ENCODE data around the gene WNT10A. TPM values are rescaled to one million over a fixed set of nuclear protein-coding genes. Genes with fewer than 3 reads are reported as not detected.

WNT10A gene
- total RNA-seq, 3 donors from 2014 or later (not counting 1 experiment from before 2014, with no cell fraction given): 0.92 to 2.9 (median 2.9) TPM

GRCh38 chr2:218832520-218832919, 48.1 kb upstream of the WNT10A start:
- no peak overlapping the region for H3K27ac ChIP-seq (ENCODE audit: low read length)
- DNase-seq: no peak
- WGBS (ENCODE audit: insufficient coverage): 80% methylated on average over 3 of the region's 3 CpGs
- no peak overlapping the region for H3K4me3 ChIP-seq (ENCODE audit: low read length)
- H3K4me1 Mint-ChIP-seq: no peaks in the 10 kb centered on the region
- ATAC-seq: no peak
- no peaks in the 10 kb centered on the region for H3K27me3 ChIP-seq (ENCODE audit: control insufficient read depth, insufficient read depth, low read length)
- TF ChIP-seq, protein P1, sequence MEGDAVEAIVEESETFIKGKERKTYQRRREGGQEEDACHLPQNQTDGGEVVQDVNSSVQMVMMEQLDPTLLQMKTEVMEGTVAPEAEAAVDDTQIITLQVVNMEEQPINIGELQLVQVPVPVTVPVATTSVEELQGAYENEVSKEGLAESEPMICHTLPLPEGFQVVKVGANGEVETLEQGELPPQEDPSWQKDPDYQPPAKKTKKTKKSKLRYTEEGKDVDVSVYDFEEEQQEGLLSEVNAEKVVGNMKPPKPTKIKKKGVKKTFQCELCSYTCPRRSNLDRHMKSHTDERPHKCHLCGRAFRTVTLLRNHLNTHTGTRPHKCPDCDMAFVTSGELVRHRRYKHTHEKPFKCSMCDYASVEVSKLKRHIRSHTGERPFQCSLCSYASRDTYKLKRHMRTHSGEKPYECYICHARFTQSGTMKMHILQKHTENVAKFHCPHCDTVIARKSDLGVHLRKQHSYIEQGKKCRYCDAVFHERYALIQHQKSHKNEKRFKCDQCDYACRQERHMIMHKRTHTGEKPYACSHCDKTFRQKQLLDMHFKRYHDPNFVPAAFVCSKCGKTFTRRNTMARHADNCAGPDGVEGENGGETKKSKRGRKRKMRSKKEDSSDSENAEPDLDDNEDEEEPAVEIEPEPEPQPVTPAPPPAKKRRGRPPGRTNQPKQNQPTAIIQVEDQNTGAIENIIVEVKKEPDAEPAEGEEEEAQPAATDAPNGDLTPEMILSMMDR (IDR thresholded peaks at IDR 0.05): no peak
- intact Hi-C loops (cut with micrococcal nuclease): no loop called here
- H3K27me3 Mint-ChIP-seq (ENCODE audit: low read depth in 2 of 2): peaks cover 30 to 43% of the 10 kb centered on the region in 2 donors
- no peaks in the 10 kb centered on the region for H3K4me1 ChIP-seq (ENCODE audit: control insufficient read depth, insufficient read depth, low read length)
- H3K27ac Mint-ChIP-seq: no peak overlapping the region
- H3K36me3 ChIP-seq (ENCODE audit: control insufficient read depth, insufficient read depth, low read length): no peaks in the 10 kb centered on the region
- H3K4me3 Mint-ChIP-seq: no peak overlapping the region
- no peaks in the 10 kb centered on the region for H3K9me3 Mint-ChIP-seq
- H3K36me3 Mint-ChIP-seq: peaks cover 1% of the 10 kb centered on the region
- no peaks in the 10 kb centered on the region for H3K9me3 ChIP-seq (ENCODE audit: control insufficient read depth, insufficient read depth, low read length)

- H3K4me1 ChIP-seq (ENCODE audit: control insufficient read depth, insufficient read depth, low read length): no peaks in the 10 kb centered on the region
- H3K27ac Mint-ChIP-seq: no peak overlapping the region
- H3K36me3 Mint-ChIP-seq: peaks cover 7% of the 10 kb centered on the region
- 95% methylated on average over 4 of the region's 4 CpGs for WGBS (ENCODE audit: insufficient coverage)
- no peaks in the 10 kb centered on the region for H3K27me3 ChIP-seq (ENCODE audit: control insufficient read depth, insufficient read depth, low read length)
- DNase-seq (no peak), ATAC-seq (no peak)
- peaks cover 35 to 49% of the 10 kb centered on the region in 2 donors for H3K27me3 Mint-ChIP-seq (ENCODE audit: low read depth in 2 of 2)
- no peak overlapping the region for H3K4me3 Mint-ChIP-seq
- intact Hi-C loops (cut with micrococcal nuclease): no loop called here
- H3K4me1 Mint-ChIP-seq: no peaks in the 10 kb centered on the region
- H3K27ac ChIP-seq (ENCODE audit: low read length): no peak overlapping the region
- H3K4me3 ChIP-seq (ENCODE audit: low read length): no peak overlapping the region
- H3K36me3 ChIP-seq (ENCODE audit: control insufficient read depth, insufficient read depth, low read length): no peaks in the 10 kb centered on the region
- H3K9me3 Mint-ChIP-seq: no peaks in the 10 kb centered on the region
- TF ChIP-seq, protein P1 (IDR thresholded peaks at IDR 0.05): no peak
- no peaks in the 10 kb centered on the region for H3K9me3 ChIP-seq (ENCODE audit: control insufficient read depth, insufficient read depth, low read length)
These were observed 47.5 kb upstream of the WNT10A start for GRCh38 chr2:218833023-218833609.

DNA sequence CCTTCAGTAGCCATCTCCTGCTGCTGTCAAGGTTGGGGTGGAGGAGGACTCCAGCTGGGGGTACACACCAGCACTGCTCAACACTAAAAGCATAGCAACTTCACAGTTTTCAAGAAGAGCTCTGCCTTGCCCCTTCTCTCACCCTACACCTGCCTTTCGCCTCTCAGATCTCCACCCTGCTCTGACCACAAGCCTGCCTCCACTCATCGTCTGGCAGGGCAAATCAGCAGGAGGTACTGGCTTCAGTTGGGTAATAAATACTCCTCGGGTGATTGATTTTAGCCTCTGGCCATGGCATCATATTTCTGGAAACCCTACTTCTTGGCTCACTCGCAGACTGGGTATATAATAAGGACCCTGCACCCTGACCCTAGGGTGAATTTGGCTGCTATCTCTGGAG, 46.0 kb upstream of the WNT10A start:
- no peak overlapping the region for H3K27ac Mint-ChIP-seq
- no peaks in the 10 kb centered on the region for H3K9me3 Mint-ChIP-seq
- no peaks in the 10 kb centered on the region for H3K9me3 ChIP-seq (ENCODE audit: control insufficient read depth, insufficient read depth, low read length)
- intact Hi-C loops (cut with micrococcal nuclease): no loop called here
- TF ChIP-seq, protein P1 (IDR thresholded peaks at IDR 0.05): no peak
- no peaks in the 10 kb centered on the region for H3K27me3 ChIP-seq (ENCODE audit: control insufficient read depth, insufficient read depth, low read length)
- whole genome bisulfite sequencing (ENCODE audit: insufficient coverage): 67% methylated on average over 4 of the region's 4 CpGs
- DNase-seq (no peak), ATAC-seq (no peak)
- H3K36me3 Mint-ChIP-seq: peaks cover 8% of the 10 kb centered on the region
- H3K27ac ChIP-seq (ENCODE audit: low read length): no peak overlapping the region
- peaks cover 42 to 65% of the 10 kb centered on the region in 2 donors for H3K27me3 Mint-ChIP-seq (ENCODE audit: low read depth in 2 of 2)
- no peaks in the 10 kb centered on the region for H3K4me1 Mint-ChIP-seq
- no peak overlapping the region for H3K4me3 Mint-ChIP-seq
- no peaks in the 10 kb centered on the region for H3K36me3 ChIP-seq (ENCODE audit: control insufficient read depth, insufficient read depth, low read length)
- H3K4me1 ChIP-seq (ENCODE audit: control insufficient read depth, insufficient read depth, low read length): no peaks in the 10 kb centered on the region
- no peak overlapping the region for H3K4me3 ChIP-seq (ENCODE audit: low read length)

DNA sequence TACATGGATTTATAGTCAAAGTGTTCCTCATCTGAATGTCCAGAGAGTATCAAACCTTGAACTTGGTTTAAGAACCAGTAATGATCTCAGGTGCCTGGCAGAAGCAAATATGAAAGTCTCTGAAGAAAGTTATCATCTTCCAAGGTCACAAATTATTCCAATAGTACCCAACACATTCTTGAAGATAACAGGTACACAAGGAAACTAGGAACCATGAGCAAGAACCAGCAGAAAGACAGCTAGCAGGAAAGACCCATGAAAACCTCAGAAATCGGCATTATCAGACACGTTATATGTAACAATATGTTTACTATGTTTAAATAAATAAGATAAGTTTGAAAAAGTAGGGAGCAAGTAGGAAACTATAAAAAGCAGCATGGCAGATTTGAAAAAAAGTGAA, 43.2 kb upstream of the WNT10A start:
- DNase-seq: no peak
- H3K27me3 ChIP-seq (ENCODE audit: control insufficient read depth, insufficient read depth, low read length): no peaks in the 10 kb centered on the region
- Mint-ChIP-seq H3K27me3 (ENCODE audit: low read depth in 2 of 2) (peaks cover 30 to 77% of the 10 kb centered on the region in 2 donors), H3K4me1 (no peaks in the 10 kb centered on the region), H3K9me3 (no peaks in the 10 kb centered on the region), H3K27ac (no peak overlapping the region), H3K4me3 (no peak overlapping the region), H3K36me3 (peaks cover 8% of the 10 kb centered on the region)
- H3K36me3 ChIP-seq (ENCODE audit: control insufficient read depth, insufficient read depth, low read length): no peaks in the 10 kb centered on the region
- ATAC-seq: no peak
- H3K4me3 ChIP-seq (ENCODE audit: low read length): no peak overlapping the region
- TF ChIP-seq, protein P1 (IDR thresholded peaks at IDR 0.05): no peak
- H3K27ac ChIP-seq (ENCODE audit: low read length): no peak overlapping the region
- H3K4me1 ChIP-seq (ENCODE audit: control insufficient read depth, insufficient read depth, low read length): no peaks in the 10 kb centered on the region
- 92% methylated on average over 2 of the region's 2 CpGs for WGBS (ENCODE audit: insufficient coverage)
- intact Hi-C loops (cut with micrococcal nuclease): no loop called here
- H3K9me3 ChIP-seq (ENCODE audit: control insufficient read depth, insufficient read depth, low read length): no peaks in the 10 kb centered on the region

Data from natural killer cell (primary cell).